ENCODE data around the gene DUSP8.

The DUSP8 gene

GRCh38 chr11:1553808-1554594, 18.1 kb downstream of the DUSP8 start:
- DNase-seq (ENCODE audit: low read depth): no peak

GRCh38 chr11:1549338-1550330, 22.4 kb downstream of the DUSP8 start:
- no peak for DNase-seq (ENCODE audit: low read depth)

GRCh38 chr11:1548221-1549070, 23.6 kb downstream of the DUSP8 start:
- peak; percentile 78 for DNase-seq (ENCODE audit: low read depth)

GRCh38 chr11:1547467-1548098, 24.5 kb downstream of the DUSP8 start:
- no peak for DNase-seq (ENCODE audit: low read depth)

- peak; percentile 55 for DNase-seq (ENCODE audit: low read depth)
Measured at GRCh38 chr11:1546536-1547466, 25.3 kb downstream of the DUSP8 start.

- DNase-seq (ENCODE audit: low read depth): no peak
Measured at GRCh38 chr11:1546077-1546535, 26.0 kb downstream of the DUSP8 start.

GRCh38 chr11:1545432-1545831, 26.6 kb downstream of the DUSP8 start:
- DNase-seq (ENCODE audit: low read depth): no peak

GRCh38 chr11:1544536-1544935, 27.5 kb downstream of the DUSP8 start:
- DNase-seq (ENCODE audit: low read depth): no peak

GRCh38 chr11:1543606-1544263, 28.3 kb downstream of the DUSP8 start:
- no peak for DNase-seq (ENCODE audit: low read depth)

- no peak for DNase-seq (ENCODE audit: low read depth)
Measured at GRCh38 chr11:1542267-1542666, 29.8 kb downstream of the DUSP8 start.

GRCh38 chr11:1541474-1542204, 30.4 kb downstream of the DUSP8 start:
- no peak for DNase-seq (ENCODE audit: low read depth)

GRCh38 chr11:1540074-1540473, 32.0 kb downstream of the DUSP8 start:
- no peak for DNase-seq (ENCODE audit: low read depth)

GRCh38 chr11:1538153-1538552, 33.9 kb downstream of the DUSP8 start:
- DNase-seq (ENCODE audit: low read depth): no peak

- no peak for DNase-seq (ENCODE audit: low read depth)
Measured at GRCh38 chr11:1536065-1536843, 35.8 kb downstream of the DUSP8 start.

- peak; percentile 79 for DNase-seq (ENCODE audit: low read depth)
Measured at GRCh38 chr11:1534682-1535081, 37.4 kb downstream of the DUSP8 start.

GRCh38 chr11:1534171-1534570, 37.9 kb downstream of the DUSP8 start:
- DNase-seq (ENCODE audit: low read depth): no peak

- no peak for DNase-seq (ENCODE audit: low read depth)
Measured at GRCh38 chr11:1533342-1533725, 38.7 kb downstream of the DUSP8 start.

Data from EH (cell line).